Astrocyte (in vitro differentiated cells and primary cell): ENCODE results near the gene HEXB. TPM values are rescaled to one million over a fixed set of nuclear protein-coding genes. Genes with fewer than 3 reads are reported as not detected.
A peak's percentile ranks its signal among the peaks of the same experiment; 100 is the strongest.
"Not testable (repeated sequence)": the region's sequence is repeated elsewhere in the genome, so short reads cannot be mapped to it uniquely, and the experiment has no call there.

Experiments
- DNase-seq: peaks from one replicate; pipeline ENCODE4 v3.0.0-alpha.2; 2010; ENCODE audit warnings: low read depth
- FAIRE-seq: peaks from 2 replicates; lab custom pipeline; 2011; peaks lifted over from hg19 to GRCh38; lab: Jason Lieb, UNC
- H2AFZ ChIP-seq: 2 replicates; pipeline ENCODE4 v1.6.0; 2012; ENCODE audit warnings: low read depth, low read length, inconsistent platforms
- H3K27ac ChIP-seq: 2 replicates; pipeline ENCODE4 v1.5.1; 2011; ENCODE audit warnings: low read depth, low read length, inconsistent platforms
- H3K27me3 ChIP-seq: 2 replicates; pipeline ENCODE4 v1.6.0; 2011; ENCODE audit warnings: low read length, inconsistent platforms; ENCODE audit not compliant: insufficient read depth
- H3K36me3 ChIP-seq: 2 replicates; pipeline ENCODE4 v1.5.1; 2011; ENCODE audit warnings: low read length, inconsistent platforms; ENCODE audit not compliant: insufficient read depth
- H3K4me1 ChIP-seq: 2 replicates; pipeline ENCODE4 v1.5.1; 2011; ENCODE audit warnings: low read length, inconsistent platforms; ENCODE audit not compliant: insufficient read depth
- H3K4me2 ChIP-seq: 2 replicates; pipeline ENCODE4 v1.6.0; 2012; ENCODE audit warnings: low read length, inconsistent platforms
- H3K4me3 ChIP-seq: 2 replicates; pipeline ENCODE4 v1.5.1; 2011; ENCODE audit warnings: low read depth, mild to moderate bottlenecking, low read length, inconsistent platforms; ENCODE audit not compliant: insufficient read depth
- H3K79me2 ChIP-seq: 2 replicates; pipeline ENCODE4 v1.6.0; 2012; ENCODE audit warnings: mild to moderate bottlenecking, low read length, inconsistent platforms; ENCODE audit not compliant: insufficient read depth
- H3K9ac ChIP-seq: 2 replicates; pipeline ENCODE4 v1.6.0; 2012; ENCODE audit warnings: mild to moderate bottlenecking, low read length, inconsistent platforms
- H3K9me3 ChIP-seq: 2 replicates; pipeline ENCODE4 v1.5.1; 2012; ENCODE audit warnings: low read depth, mild to moderate bottlenecking, low read length, inconsistent platforms; ENCODE audit not compliant: insufficient read depth
- H4K20me1 ChIP-seq: 2 replicates; pipeline ENCODE4 v1.6.0; 2012; ENCODE audit warnings: low read length, inconsistent platforms; ENCODE audit not compliant: insufficient read depth
- H3K27ac Mint-ChIP-seq: one replicate; pipeline ENCODE4 v1.8.0; 2021; ENCODE audit warnings: mild to moderate bottlenecking, mixed read lengths; ENCODE audit not compliant: unreplicated experiment
- H3K27me3 Mint-ChIP-seq: one replicate; pipeline ENCODE4 v1.8.0; 2021; ENCODE audit warnings: low read depth, mixed read lengths; ENCODE audit not compliant: unreplicated experiment
- H3K36me3 Mint-ChIP-seq: one replicate; pipeline ENCODE4 v1.8.0; 2021; ENCODE audit warnings: low read depth, mixed read lengths; ENCODE audit not compliant: unreplicated experiment
- H3K4me1 Mint-ChIP-seq: one replicate; pipeline ENCODE4 v1.8.0; 2021; ENCODE audit warnings: low read depth, mixed read lengths; ENCODE audit not compliant: unreplicated experiment
- H3K4me3 Mint-ChIP-seq: one replicate; pipeline ENCODE4 v1.8.0; 2021; ENCODE audit warnings: mild to moderate bottlenecking, moderate library complexity, mixed read lengths; ENCODE audit not compliant: unreplicated experiment
- H3K9me3 Mint-ChIP-seq: one replicate; pipeline ENCODE4 v1.8.0; 2021; ENCODE audit warnings: mild to moderate bottlenecking, mixed read lengths; ENCODE audit not compliant: unreplicated experiment
- EZH2 ChIP-seq: IDR thresholded peaks from 2 replicates; pipeline ENCODE4 v1.6.1; 2012; ENCODE audit warnings: mild to moderate bottlenecking, low read length, inconsistent platforms; ENCODE audit not compliant: insufficient read depth
- total RNA-seq: library from RNA; stranded (reverse); gene quantifications from 2 replicates; pipeline ENCODE4 v1.2.1, GENCODE V29; 2021
- TF ChIP-seq, protein P1 (sequence below): IDR thresholded peaks from 2 replicates; pipeline ENCODE4 v1.5.1; 2011; ENCODE audit warnings: low read depth, mild to moderate bottlenecking, inconsistent platforms, low read length, moderate library complexity; ENCODE audit not compliant: insufficient read depth

HEXB gene
- total RNA-seq, 1 donor from 2014 or later, result 96.3 TPM

DNA sequence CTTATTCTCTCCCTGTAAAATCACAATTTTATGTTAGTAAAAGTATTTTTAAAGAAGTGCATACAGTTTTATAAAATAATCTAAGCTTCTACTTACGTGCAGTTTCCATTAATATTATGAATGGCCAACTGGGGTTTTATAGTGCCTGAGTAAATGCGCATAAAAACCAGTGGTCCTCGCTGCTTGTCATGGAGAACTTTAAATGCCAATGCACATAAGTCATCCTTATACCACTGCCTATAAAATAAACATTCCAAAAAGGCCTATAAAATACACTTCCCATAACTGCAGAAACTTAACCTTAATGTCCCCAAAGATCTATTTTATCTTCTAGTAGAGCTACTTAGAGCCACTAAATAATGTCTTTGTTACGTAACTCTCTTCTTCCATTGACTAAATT lies 53.4 kb downstream of the HEXB start:
- no peaks in the 10 kb centered on the region for H3K9me3 Mint-ChIP-seq
- no peaks in the 10 kb centered on the region for H3K4me1 ChIP-seq
- H3K4me3 Mint-ChIP-seq, result no peak overlapping the region
- H3K27ac ChIP-seq, result no peak overlapping the region
- H3K27me3 Mint-ChIP-seq, result no peaks in the 10 kb centered on the region
- DNase-seq, result no peak
- H3K4me1 Mint-ChIP-seq, result no peaks in the 10 kb centered on the region
- no peaks in the 10 kb centered on the region for H4K20me1 ChIP-seq
- no peak for FAIRE-seq
- H3K36me3 Mint-ChIP-seq, result peaks cover 10% of the 10 kb centered on the region
- H3K36me3 ChIP-seq, result peaks cover 49% of the 10 kb centered on the region
- H2AFZ ChIP-seq, result no peak overlapping the region
- no peak overlapping the region for H3K4me2 ChIP-seq
- no peak overlapping the region for H3K9ac ChIP-seq
- no peaks in the 10 kb centered on the region for H3K79me2 ChIP-seq
- no peak overlapping the region for H3K4me3 ChIP-seq
- no peaks in the 10 kb centered on the region for H3K9me3 ChIP-seq
- no peak for TF ChIP-seq EZH2
- TF ChIP-seq, protein P1, sequence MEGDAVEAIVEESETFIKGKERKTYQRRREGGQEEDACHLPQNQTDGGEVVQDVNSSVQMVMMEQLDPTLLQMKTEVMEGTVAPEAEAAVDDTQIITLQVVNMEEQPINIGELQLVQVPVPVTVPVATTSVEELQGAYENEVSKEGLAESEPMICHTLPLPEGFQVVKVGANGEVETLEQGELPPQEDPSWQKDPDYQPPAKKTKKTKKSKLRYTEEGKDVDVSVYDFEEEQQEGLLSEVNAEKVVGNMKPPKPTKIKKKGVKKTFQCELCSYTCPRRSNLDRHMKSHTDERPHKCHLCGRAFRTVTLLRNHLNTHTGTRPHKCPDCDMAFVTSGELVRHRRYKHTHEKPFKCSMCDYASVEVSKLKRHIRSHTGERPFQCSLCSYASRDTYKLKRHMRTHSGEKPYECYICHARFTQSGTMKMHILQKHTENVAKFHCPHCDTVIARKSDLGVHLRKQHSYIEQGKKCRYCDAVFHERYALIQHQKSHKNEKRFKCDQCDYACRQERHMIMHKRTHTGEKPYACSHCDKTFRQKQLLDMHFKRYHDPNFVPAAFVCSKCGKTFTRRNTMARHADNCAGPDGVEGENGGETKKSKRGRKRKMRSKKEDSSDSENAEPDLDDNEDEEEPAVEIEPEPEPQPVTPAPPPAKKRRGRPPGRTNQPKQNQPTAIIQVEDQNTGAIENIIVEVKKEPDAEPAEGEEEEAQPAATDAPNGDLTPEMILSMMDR, result no peak
- no peaks in the 10 kb centered on the region for H3K27me3 ChIP-seq
- H3K27ac Mint-ChIP-seq, result no peak overlapping the region

DNA sequence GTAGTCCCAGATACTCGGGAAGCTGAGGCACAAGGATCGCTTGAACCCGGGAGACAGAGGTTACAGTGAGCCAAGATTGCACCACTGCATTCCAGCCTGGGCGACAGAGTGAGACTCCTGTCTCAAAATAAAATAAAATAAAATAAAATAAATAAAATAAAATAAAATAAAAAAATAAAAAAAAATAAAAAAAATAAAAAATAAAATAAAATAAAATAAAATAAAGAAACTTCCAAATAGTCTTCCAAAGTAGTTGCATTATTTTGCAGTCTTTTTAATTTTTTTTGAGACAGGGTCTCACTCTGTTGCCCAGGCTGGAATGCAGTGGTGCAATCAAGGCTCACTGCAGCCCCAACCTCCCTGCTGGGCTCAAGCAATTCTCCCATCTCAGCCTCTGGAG lies 63.7 kb downstream of the HEXB start:
- H3K4me2 ChIP-seq, H4K20me1 ChIP-seq, H3K4me3 Mint-ChIP-seq, H3K4me1 ChIP-seq, H3K9me3 Mint-ChIP-seq, FAIRE-seq, H3K79me2 ChIP-seq, H3K27me3 Mint-ChIP-seq, DNase-seq, H3K27me3 ChIP-seq, H3K27ac Mint-ChIP-seq, H2AFZ ChIP-seq, H3K27ac ChIP-seq, H3K9ac ChIP-seq, H3K9me3 ChIP-seq, H3K4me1 Mint-ChIP-seq, H3K4me3 ChIP-seq: not testable (repeated sequence)
- peaks cover 10% of the 10 kb centered on the region for H3K36me3 Mint-ChIP-seq
- H3K36me3 ChIP-seq, result peaks cover 38% of the 10 kb centered on the region

DNA sequence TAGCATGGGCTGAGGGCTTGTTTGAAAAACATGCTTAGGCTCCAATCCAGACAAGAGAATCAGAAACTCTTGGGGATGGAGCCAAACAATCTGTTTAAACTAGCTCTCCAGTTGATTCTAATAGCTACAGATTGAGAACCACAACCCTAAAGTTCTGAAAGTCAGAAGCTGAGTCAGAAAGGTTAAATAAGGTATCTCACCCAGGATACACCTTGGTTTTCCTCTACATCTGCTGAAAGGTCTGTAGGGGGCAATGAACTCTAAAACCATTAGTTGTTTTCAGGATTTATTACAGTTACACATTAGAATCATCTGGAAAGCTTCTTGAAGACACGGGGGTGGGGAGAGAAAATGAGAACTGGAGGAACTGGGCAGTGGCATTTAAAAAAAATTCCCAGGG lies 76.2 kb downstream of the HEXB start:
- H3K27me3 ChIP-seq, result no peaks in the 10 kb centered on the region
- Mint-ChIP-seq H3K27ac (no peak overlapping the region), H3K4me1 (peaks cover 35% of the 10 kb centered on the region), H3K4me3 (no peak overlapping the region), H3K27me3 (no peaks in the 10 kb centered on the region), H3K9me3 (no peaks in the 10 kb centered on the region), H3K36me3 (peaks cover 17% of the 10 kb centered on the region)
- H3K36me3 ChIP-seq, result peaks cover 27% of the 10 kb centered on the region
- FAIRE-seq (peak; percentile 32), DNase-seq (no peak)
- H4K20me1 ChIP-seq, result no peaks in the 10 kb centered on the region
- no peaks in the 10 kb centered on the region for H3K9me3 ChIP-seq
- TF ChIP-seq, protein P1, result no peak
- no peak overlapping the region for H3K9ac ChIP-seq
- peaks cover 38% of the 10 kb centered on the region for H3K79me2 ChIP-seq
- no peak overlapping the region for H2AFZ ChIP-seq
- no peak overlapping the region for H3K4me2 ChIP-seq
- peaks cover 3% of the 10 kb centered on the region for H3K4me1 ChIP-seq
- no peak overlapping the region for H3K4me3 ChIP-seq
- H3K27ac ChIP-seq, result no peak overlapping the region
